GM19238 (cell line): ENCODE measurements around the gene TENT4B.

Experiments
- DNase-seq: peaks from one replicate; pipeline ENCODE4 v3.0.0; 2011; ENCODE audit warnings: low spot score; ENCODE audit not compliant: insufficient read length

The TENT4B gene

GRCh38 chr16:50255538-50255937 lies 102.4 kb downstream of the TENT4B start:
- no peak for DNase-seq

GRCh38 chr16:50256604-50257003 lies 103.5 kb downstream of the TENT4B start:
- DNase-seq: no peak

GRCh38 chr16:50257876-50258275 lies 104.8 kb downstream of the TENT4B start:
- no peak for DNase-seq

GRCh38 chr16:50259334-50260205 lies 106.5 kb downstream of the TENT4B start:
- no peak for DNase-seq

GRCh38 chr16:50260206-50261159 lies 107.4 kb downstream of the TENT4B start:
- DNase-seq: no peak

GRCh38 chr16:50261160-50261706 lies 108.1 kb downstream of the TENT4B start:
- no peak for DNase-seq

GRCh38 chr16:50261707-50262235 lies 108.7 kb downstream of the TENT4B start:
- DNase-seq: no peak

- DNase-seq: no peak
These were observed 110.2 kb downstream of the TENT4B start for GRCh38 chr16:50263060-50263909.

GRCh38 chr16:50263940-50264929 lies 111.1 kb downstream of the TENT4B start:
- DNase-seq: no peak

GRCh38 chr16:50265260-50265659 lies 112.2 kb downstream of the TENT4B start:
- no peak for DNase-seq

- no peak for DNase-seq
These were observed 112.7 kb downstream of the TENT4B start for GRCh38 chr16:50265716-50266336.

GRCh38 chr16:50266337-50267091 lies 113.4 kb downstream of the TENT4B start, which contains the start of gene ADCY7:
TSS of gene ADCY7 (plus strand) at chr16:50266551. CDS start at chr16:50288180, 21,629 bp downstream.
- peak; percentile 66 for DNase-seq

GRCh38 chr16:50267151-50267631 lies 114.1 kb downstream of the TENT4B start:
- DNase-seq: no peak

- DNase-seq: no peak
These were observed 114.5 kb downstream of the TENT4B start for GRCh38 chr16:50267651-50268050.

- DNase-seq: no peak
These were observed 115.2 kb downstream of the TENT4B start for GRCh38 chr16:50268352-50268751.

GRCh38 chr16:50269061-50269705 lies 116.1 kb downstream of the TENT4B start:
- DNase-seq: no peak

GRCh38 chr16:50269769-50270509 lies 116.8 kb downstream of the TENT4B start:
- DNase-seq: no peak
